Small intestine (tissue), 7 donors: Measurements from ENCODE around the gene DGLUCY. TPM values are rescaled to one million over a fixed set of nuclear protein-coding genes. Genes with fewer than 3 reads are reported as not detected.
A peak's percentile ranks its signal among the peaks of the same experiment; 100 is the strongest.
"Not testable (repeated sequence)": the region's sequence is repeated elsewhere in the genome, so short reads cannot be mapped to it uniquely, and the experiment has no call there.

Experiments used
- DNase-seq, 2 donors: peaks; one replicate each; pipeline versions ENCODE4 v3.0.0 to v3.0.0-alpha.2; 2013
- FAIRE-seq: peaks from 2 replicates; lab custom pipeline; 2012; peaks lifted over from hg19 to GRCh38; lab: Jason Lieb, UNC
- H3K27ac ChIP-seq, 3 donors: one replicate each; pipeline ENCODE4 v1.5.1; 2013; ENCODE audit warnings: low read length in 2 of 3, mild to moderate bottlenecking in 2 of 3, control low read depth in 1 of 3, inconsistent platforms in 1 of 3, low read depth in 1 of 3, moderate library complexity in 1 of 3
- H3K27me3 ChIP-seq, 3 donors: one replicate each; pipeline ENCODE4 v1.6.1; 2013; ENCODE audit warnings: low read length in 3 of 3, inconsistent platforms in 1 of 3; ENCODE audit not compliant: control insufficient read depth in 3 of 3, insufficient read depth in 3 of 3
- H3K36me3 ChIP-seq, 3 donors: one replicate each; pipeline ENCODE4 v1.6.1; 2013; ENCODE audit warnings: low read length in 3 of 3, inconsistent platforms in 1 of 3, low read depth in 1 of 3, mild to moderate bottlenecking in 1 of 3, moderate library complexity in 1 of 3; ENCODE audit not compliant: control insufficient read depth in 3 of 3, insufficient read depth in 2 of 3
- H3K4me1 ChIP-seq, 3 donors: one replicate each; pipeline ENCODE4 v1.6.1; 2013; ENCODE audit warnings: low read length in 2 of 3, inconsistent platforms in 1 of 3, low read depth in 1 of 3, mild to moderate bottlenecking in 1 of 3, moderate library complexity in 1 of 3; ENCODE audit not compliant: control insufficient read depth in 3 of 3, insufficient read depth in 2 of 3
- H3K4me3 ChIP-seq, 3 donors: one replicate each; pipeline ENCODE4 v1.5.1; 2013; ENCODE audit warnings: low read length in 3 of 3, control low read depth in 1 of 3, inconsistent platforms in 1 of 3, low read depth in 1 of 3, mild to moderate bottlenecking in 1 of 3, moderate library complexity in 1 of 3
- H3K9me3 ChIP-seq, 2 donors: one replicate each; pipeline ENCODE4 v1.6.1; 2013; ENCODE audit warnings: low read depth in 1 of 2, low read length in 1 of 2; ENCODE audit not compliant: control insufficient read depth in 2 of 2, insufficient read depth in 1 of 2
- WGBS, 3 donors: extraction: QIAGEN DNeasy Blood & Tissue Kit; methylation state at CpG; one replicate each; pipeline ENCODE4 v1.1.7; 2013; 5-methylcytosine and 5-hydroxymethylcytosine counted together
- polyA plus RNA-seq, 4 donors: library from polyadenylated mRNA; stranded (reverse) in 3 of 4; unstranded in 1 of 4; fragments of 200-250 nt in 3 of 4; fragments of 120-200 nt in 1 of 4; gene quantifications; one replicate each; pipeline versions ENCODE4 v1.2.1 to v1.2.3, GENCODE V29; 2013
- donor health status: healthy with polysubstance abuse.
- donor health status: control.
- donor health status: control.
- donor health status: Bipolar disorder and iron deficiency.
- donor health status: healthy.

The DGLUCY gene
- polyA plus RNA-seq, 4 donors: 11.9 to 74.9 (median 30.2) TPM

- peaks cover 0 to 11% (median 2%) of the 10 kb centered on the region in 3 donors for H3K4me1 ChIP-seq
- H3K4me3 ChIP-seq, FAIRE-seq, H3K9me3 ChIP-seq, DNase-seq, H3K27me3 ChIP-seq: not testable (repeated sequence)
- peak overlapping the region in 2 of 3 donors; percentile 14 to 52 for H3K27ac ChIP-seq
- 88 to 92% (median 91%) methylated on average over 5 of the region's 5 CpGs for WGBS, 3 donors
- peaks cover 0 to 63% (median 3%) of the 10 kb centered on the region in 3 donors for H3K36me3 ChIP-seq
Measured at GRCh38 chr14:91124406-91125270, 10.8 kb downstream of the DGLUCY start.

- H3K36me3 ChIP-seq: peaks cover 0 to 62% (median 3%) of the 10 kb centered on the region in 3 donors
- FAIRE-seq: no peak
- no peak for DNase-seq
- no peaks in the 10 kb centered on the region for H3K27me3 ChIP-seq
- peaks cover 0 to 6% of the 10 kb centered on the region in 2 donors for H3K9me3 ChIP-seq
- no peak overlapping the region for H3K4me3 ChIP-seq
- WGBS, 3 donors: 82 to 87% (median 86%) methylated on average over 7 of the region's 7 CpGs
- H3K27ac ChIP-seq: peak overlapping the region in 2 of 3 donors; percentile 14
- H3K4me1 ChIP-seq: peaks cover 0 to 11% (median 2%) of the 10 kb centered on the region in 3 donors
Measured at GRCh38 chr14:91125271-91125660, 11.4 kb downstream of the DGLUCY start.

- Histone ChIP-seq H3K27ac (no peak overlapping the region), H3K4me1 (peaks cover 0 to 11% (median 2%) of the 10 kb centered on the region in 3 donors), H3K4me3 (no peak overlapping the region), H3K36me3 (peaks cover 0 to 67% (median 3%) of the 10 kb centered on the region in 3 donors), H3K27me3 (no peaks in the 10 kb centered on the region), H3K9me3 (peaks cover 0 to 6% of the 10 kb centered on the region in 2 donors)
- no peak for DNase-seq
- 72 to 85% (median 73%) methylated on average over 4 of the region's 4 CpGs for WGBS, 3 donors
- no peak for FAIRE-seq
Measured at GRCh38 chr14:91125801-91126200, 11.9 kb downstream of the DGLUCY start.

- peaks cover 0 to 71% (median 5%) of the 10 kb centered on the region in 3 donors for H3K36me3 ChIP-seq
- peak overlapping the region; percentile 55 to 83 (median 71) for H3K27ac ChIP-seq
- H3K4me1 ChIP-seq: peaks cover 0 to 11% (median 2%) of the 10 kb centered on the region in 3 donors
- peaks cover 0 to 6% of the 10 kb centered on the region in 2 donors for H3K9me3 ChIP-seq
- 81 to 93% (median 88%) methylated on average over 2 of the region's 2 CpGs for WGBS, 3 donors
- no peak for FAIRE-seq
- no peaks in the 10 kb centered on the region for H3K27me3 ChIP-seq
- no peak overlapping the region for H3K4me3 ChIP-seq
- DNase-seq: no peak
Measured at GRCh38 chr14:91126761-91127160, 12.9 kb downstream of the DGLUCY start.

- peak overlapping the region; percentile 55 to 83 (median 71) for H3K27ac ChIP-seq
- no peak for FAIRE-seq
- 14 to 46% (median 28%) methylated on average over 8 of the region's 8 CpGs for WGBS, 3 donors
Measured at GRCh38 chr14:91127401-91127801, 13.5 kb downstream of the DGLUCY start.

GRCh38 chr14:91127924-91128323 is 14.1 kb downstream of the DGLUCY start:
- Histone ChIP-seq H3K4me3 (no peak overlapping the region), H3K4me1 (peaks cover 0 to 11% (median 2%) of the 10 kb centered on the region in 3 donors), H3K36me3 (peaks cover 0 to 73% (median 5%) of the 10 kb centered on the region in 3 donors), H3K27me3 (no peaks in the 10 kb centered on the region), H3K27ac (peak overlapping the region; percentile 55 to 83 (median 71)), H3K9me3 (peaks cover 0 to 6% of the 10 kb centered on the region in 2 donors)
- FAIRE-seq (no peak), DNase-seq (no peak)
- 95 to 99% (median 97%) methylated on average over 4 of the region's 4 CpGs for WGBS, 3 donors

More at GRCh38 chr14:91127401-91127801, 13.5 kb downstream of the DGLUCY start:
- Histone ChIP-seq H3K4me1 (peaks cover 0 to 11% (median 2%) of the 10 kb centered on the region in 3 donors), H3K4me3 (no peak overlapping the region), H3K9me3 (peaks cover 0 to 6% of the 10 kb centered on the region in 2 donors), H3K27me3 (no peaks in the 10 kb centered on the region), H3K36me3 (peaks cover 0 to 72% (median 5%) of the 10 kb centered on the region in 3 donors)
- DNase-seq: peak; percentile 82 to 97

- Histone ChIP-seq H3K27me3 (no peaks in the 10 kb centered on the region), H3K9me3 (peaks cover 0 to 6% of the 10 kb centered on the region in 2 donors), H3K27ac (no peak overlapping the region), H3K4me1 (peaks cover 0 to 11% (median 2%) of the 10 kb centered on the region in 3 donors), H3K36me3 (peaks cover 2 to 67% (median 5%) of the 10 kb centered on the region in 3 donors), H3K4me3 (no peak overlapping the region)
- FAIRE-seq: no peak
- 74 to 91% (median 87%) methylated on average over 4 of the region's 4 CpGs for WGBS, 3 donors
- no peak for DNase-seq
Measured at GRCh38 chr14:91128699-91129098, 14.8 kb downstream of the DGLUCY start.

- peaks cover 4 to 65% (median 5%) of the 10 kb centered on the region in 3 donors for H3K36me3 ChIP-seq
- FAIRE-seq (no peak), DNase-seq (no peak)
- peaks cover 0 to 6% of the 10 kb centered on the region in 2 donors for H3K9me3 ChIP-seq
- peaks cover 0 to 11% (median 2%) of the 10 kb centered on the region in 3 donors for H3K4me1 ChIP-seq
- H3K27me3 ChIP-seq: no peaks in the 10 kb centered on the region
- H3K4me3 ChIP-seq: no peak overlapping the region
- WGBS, 3 donors: 56 to 68% (median 61%) methylated on average over 2 of the region's 2 CpGs
- H3K27ac ChIP-seq: no peak overlapping the region
Measured at GRCh38 chr14:91129261-91129660, 15.4 kb downstream of the DGLUCY start.
